Measurements from ENCODE around the gene NXPH3.
"Not testable (repeated sequence)": the region's sequence is repeated elsewhere in the genome, so short reads cannot be mapped to it uniquely, and the experiment has no call there.

The NXPH3 gene

GRCh38 chr17:49575679-49576087, at the start of gene NXPH3:
TSS of gene NXPH3 (plus strand) at chr17:49575871. CDS start at chr17:49576220, 349 bp downstream.
- peak; percentile 20 for DNase-seq

- no peak for DNase-seq
Observed at GRCh38 chr17:49527927-49528651, 47.6 kb upstream of the NXPH3 start.

- DNase-seq, result no peak
Observed at GRCh38 chr17:49528966-49529365, 46.7 kb upstream of the NXPH3 start.

- DNase-seq, result no peak
Observed at GRCh38 chr17:49530118-49530517, 45.6 kb upstream of the NXPH3 start.

- no peak for DNase-seq
Observed at GRCh38 chr17:49543860-49544259, 31.8 kb upstream of the NXPH3 start.

GRCh38 chr17:49545007-49545660, 30.5 kb upstream of the NXPH3 start:
- DNase-seq, result no peak

- no peak for DNase-seq
Observed at GRCh38 chr17:49545806-49546545, 29.7 kb upstream of the NXPH3 start.

- DNase-seq, result no peak
Observed at GRCh38 chr17:49546546-49547535, 28.8 kb upstream of the NXPH3 start.

- no peak for DNase-seq
Observed at GRCh38 chr17:49547566-49547965, 28.1 kb upstream of the NXPH3 start.

GRCh38 chr17:49548051-49548505, 27.6 kb upstream of the NXPH3 start:
- no peak for DNase-seq

GRCh38 chr17:49548506-49549310, 27.0 kb upstream of the NXPH3 start:
- no peak for DNase-seq

GRCh38 chr17:49549311-49549605, 26.4 kb upstream of the NXPH3 start:
- DNase-seq, result no peak

- no peak for DNase-seq
Observed at GRCh38 chr17:49549691-49550678, 25.7 kb upstream of the NXPH3 start.

- not testable (repeated sequence) for DNase-seq
Observed at GRCh38 chr17:49550764-49551163, 24.9 kb upstream of the NXPH3 start.

GRCh38 chr17:49551221-49552069, 24.2 kb upstream of the NXPH3 start:
- DNase-seq, result no peak

GRCh38 chr17:49552070-49552751, 23.5 kb upstream of the NXPH3 start:
- DNase-seq, result no peak

- no peak for DNase-seq
Observed at GRCh38 chr17:49553676-49554335, 21.9 kb upstream of the NXPH3 start.

All from fibroblast of skin of right quadriceps (primary cell).